Measurements from ENCODE around the gene LMX1A. TPM values are rescaled to one million over a fixed set of nuclear protein-coding genes. Genes with fewer than 3 reads are reported as not detected.
A peak's percentile ranks its signal among the peaks of the same experiment; 100 is the strongest.

The LMX1A gene
- polyA plus RNA-seq, 1 donor from 2014 or later, result 0.47 TPM

DNA sequence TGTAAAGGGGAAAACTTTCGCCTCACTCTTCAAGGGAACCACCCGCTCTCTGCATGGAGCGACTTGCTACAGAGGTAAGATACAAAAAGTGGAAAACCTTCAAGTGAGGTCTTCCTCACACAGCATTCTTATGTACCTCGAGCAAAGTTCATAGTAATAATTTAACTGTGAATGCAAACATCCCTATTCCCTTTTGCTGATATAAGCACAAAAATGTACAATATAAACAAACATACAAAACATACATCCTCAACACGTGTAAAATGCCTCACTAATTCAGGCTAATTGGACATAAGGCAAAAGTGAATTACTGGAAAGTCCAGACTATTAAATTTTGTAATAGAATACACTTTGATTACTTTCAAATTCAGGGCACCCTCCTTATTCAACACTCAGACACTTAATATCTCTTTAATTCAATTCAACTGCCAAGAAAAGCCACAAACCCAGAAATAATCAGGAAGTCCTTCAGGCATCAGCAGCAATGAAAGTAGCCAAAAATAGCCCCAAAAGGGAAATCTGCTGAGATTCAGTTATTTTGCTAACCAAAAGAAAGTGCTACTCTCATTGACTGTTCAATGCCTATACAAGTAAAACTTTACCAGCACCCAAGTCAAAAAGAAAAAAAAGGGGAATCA lies 15.2 kb upstream of the LMX1A start:
- H3K79me2 ChIP-seq (replicated peaks; ENCODE audit: insufficient read depth, low read length), result no peaks in the 10 kb centered on the region
- H4K20me1 ChIP-seq (ENCODE audit: insufficient read depth), result no peaks in the 10 kb centered on the region
- TF ChIP-seq EP300 (conservative IDR thresholded peaks at IDR 0.05; ENCODE audit: poor library complexity, severe bottlenecking) (no peak), TAF1 (IDR thresholded peaks at IDR 0.05; ENCODE audit: low read depth) (no peak), EZH2 (IDR thresholded peaks at IDR 0.05; ENCODE audit: borderline replicate concordance, insufficient read depth, low read length, poor library complexity, severe bottlenecking) (no peak), MXI1 (conservative IDR thresholded peaks at IDR 0.05; ENCODE audit: poor library complexity, severe bottlenecking) (no peak), POLR2AphosphoS5 (IDR thresholded peaks at IDR 0.05) (no peak), SMC3 (conservative IDR thresholded peaks at IDR 0.05; ENCODE audit: poor library complexity) (no peak), RAD21 (conservative IDR thresholded peaks at IDR 0.05) (no peak)
- TF ChIP-seq, protein P1, sequence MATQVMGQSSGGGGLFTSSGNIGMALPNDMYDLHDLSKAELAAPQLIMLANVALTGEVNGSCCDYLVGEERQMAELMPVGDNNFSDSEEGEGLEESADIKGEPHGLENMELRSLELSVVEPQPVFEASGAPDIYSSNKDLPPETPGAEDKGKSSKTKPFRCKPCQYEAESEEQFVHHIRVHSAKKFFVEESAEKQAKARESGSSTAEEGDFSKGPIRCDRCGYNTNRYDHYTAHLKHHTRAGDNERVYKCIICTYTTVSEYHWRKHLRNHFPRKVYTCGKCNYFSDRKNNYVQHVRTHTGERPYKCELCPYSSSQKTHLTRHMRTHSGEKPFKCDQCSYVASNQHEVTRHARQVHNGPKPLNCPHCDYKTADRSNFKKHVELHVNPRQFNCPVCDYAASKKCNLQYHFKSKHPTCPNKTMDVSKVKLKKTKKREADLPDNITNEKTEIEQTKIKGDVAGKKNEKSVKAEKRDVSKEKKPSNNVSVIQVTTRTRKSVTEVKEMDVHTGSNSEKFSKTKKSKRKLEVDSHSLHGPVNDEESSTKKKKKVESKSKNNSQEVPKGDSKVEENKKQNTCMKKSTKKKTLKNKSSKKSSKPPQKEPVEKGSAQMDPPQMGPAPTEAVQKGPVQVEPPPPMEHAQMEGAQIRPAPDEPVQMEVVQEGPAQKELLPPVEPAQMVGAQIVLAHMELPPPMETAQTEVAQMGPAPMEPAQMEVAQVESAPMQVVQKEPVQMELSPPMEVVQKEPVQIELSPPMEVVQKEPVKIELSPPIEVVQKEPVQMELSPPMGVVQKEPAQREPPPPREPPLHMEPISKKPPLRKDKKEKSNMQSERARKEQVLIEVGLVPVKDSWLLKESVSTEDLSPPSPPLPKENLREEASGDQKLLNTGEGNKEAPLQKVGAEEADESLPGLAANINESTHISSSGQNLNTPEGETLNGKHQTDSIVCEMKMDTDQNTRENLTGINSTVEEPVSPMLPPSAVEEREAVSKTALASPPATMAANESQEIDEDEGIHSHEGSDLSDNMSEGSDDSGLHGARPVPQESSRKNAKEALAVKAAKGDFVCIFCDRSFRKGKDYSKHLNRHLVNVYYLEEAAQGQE (IDR thresholded peaks at IDR 0.05; ENCODE audit: borderline replicate concordance), result no peak
- TF ChIP-seq, protein P2, sequence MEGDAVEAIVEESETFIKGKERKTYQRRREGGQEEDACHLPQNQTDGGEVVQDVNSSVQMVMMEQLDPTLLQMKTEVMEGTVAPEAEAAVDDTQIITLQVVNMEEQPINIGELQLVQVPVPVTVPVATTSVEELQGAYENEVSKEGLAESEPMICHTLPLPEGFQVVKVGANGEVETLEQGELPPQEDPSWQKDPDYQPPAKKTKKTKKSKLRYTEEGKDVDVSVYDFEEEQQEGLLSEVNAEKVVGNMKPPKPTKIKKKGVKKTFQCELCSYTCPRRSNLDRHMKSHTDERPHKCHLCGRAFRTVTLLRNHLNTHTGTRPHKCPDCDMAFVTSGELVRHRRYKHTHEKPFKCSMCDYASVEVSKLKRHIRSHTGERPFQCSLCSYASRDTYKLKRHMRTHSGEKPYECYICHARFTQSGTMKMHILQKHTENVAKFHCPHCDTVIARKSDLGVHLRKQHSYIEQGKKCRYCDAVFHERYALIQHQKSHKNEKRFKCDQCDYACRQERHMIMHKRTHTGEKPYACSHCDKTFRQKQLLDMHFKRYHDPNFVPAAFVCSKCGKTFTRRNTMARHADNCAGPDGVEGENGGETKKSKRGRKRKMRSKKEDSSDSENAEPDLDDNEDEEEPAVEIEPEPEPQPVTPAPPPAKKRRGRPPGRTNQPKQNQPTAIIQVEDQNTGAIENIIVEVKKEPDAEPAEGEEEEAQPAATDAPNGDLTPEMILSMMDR (IDR thresholded peaks at IDR 0.05; ENCODE audit: poor library complexity, severe bottlenecking), result no peak
- H3K4me3 ChIP-seq (ENCODE audit: low read length), result no peak overlapping the region
- peaks cover 22% of the 10 kb centered on the region for H3K27me3 ChIP-seq (ENCODE audit: insufficient read depth, low read depth, low read length)
- no peak overlapping the region for H3K9ac ChIP-seq (ENCODE audit: low read length)
- no peaks in the 10 kb centered on the region for H3K36me3 ChIP-seq (ENCODE audit: insufficient read depth, low read length)
- H3K4me2 ChIP-seq (ENCODE audit: low read length), result no peak overlapping the region
- H3K9me2 ChIP-seq (ENCODE audit: insufficient read depth, low read length), result no peaks in the 10 kb centered on the region
- no peaks in the 10 kb centered on the region for H3K9me3 ChIP-seq (ENCODE audit: low read length)
- H3K27ac ChIP-seq (ENCODE audit: low read length), result no peak overlapping the region
- H2AFZ ChIP-seq (ENCODE audit: low read depth, low read length), result no peak overlapping the region
- H3F3A ChIP-seq (ENCODE audit: insufficient read depth, low read length, poor library complexity, severe bottlenecking), result no peaks in the 10 kb centered on the region

DNA sequence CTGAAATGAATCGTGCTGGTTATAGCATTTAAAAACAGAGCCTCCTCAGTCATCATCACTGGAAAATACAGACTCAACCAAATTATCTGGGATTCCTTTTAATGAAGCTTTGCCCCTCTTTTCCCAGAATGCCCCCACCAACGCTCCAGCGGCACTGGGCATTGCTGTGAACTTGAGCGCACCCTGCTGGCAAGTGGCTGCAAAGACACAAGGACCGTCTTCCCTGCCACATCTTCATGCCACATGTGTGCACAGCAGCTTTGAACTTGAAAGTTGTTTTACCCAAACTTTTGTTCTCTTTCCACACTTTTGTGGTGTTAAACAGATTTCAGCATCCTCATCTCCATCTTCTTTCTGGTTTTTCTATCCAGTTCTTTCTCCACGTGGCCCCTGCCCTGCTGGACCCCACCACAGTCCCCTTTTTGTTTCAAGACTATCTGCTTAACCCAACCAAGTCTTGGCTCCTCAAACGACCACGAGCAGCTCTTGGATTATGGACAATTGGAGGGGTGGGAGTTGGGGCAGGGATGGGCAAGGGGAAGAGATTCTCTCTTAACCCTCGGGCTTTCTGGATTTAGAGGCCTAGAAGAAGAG lies 12.8 kb upstream of the LMX1A start:
- H3K79me2 ChIP-seq (replicated peaks; ENCODE audit: insufficient read depth, low read length), result no peaks in the 10 kb centered on the region
- no peak overlapping the region for H2AFZ ChIP-seq (ENCODE audit: low read depth, low read length)
- no peaks in the 10 kb centered on the region for H3K9me2 ChIP-seq (ENCODE audit: insufficient read depth, low read length)
- no peaks in the 10 kb centered on the region for H3F3A ChIP-seq (ENCODE audit: insufficient read depth, low read length, poor library complexity, severe bottlenecking)
- H4K20me1 ChIP-seq (ENCODE audit: insufficient read depth), result no peaks in the 10 kb centered on the region
- TF ChIP-seq, protein P1 (IDR thresholded peaks at IDR 0.05; ENCODE audit: borderline replicate concordance), result no peak
- TF ChIP-seq TAF1 (IDR thresholded peaks at IDR 0.05; ENCODE audit: low read depth) (no peak), EP300 (conservative IDR thresholded peaks at IDR 0.05; ENCODE audit: poor library complexity, severe bottlenecking) (no peak), POLR2AphosphoS5 (IDR thresholded peaks at IDR 0.05) (no peak), MXI1 (conservative IDR thresholded peaks at IDR 0.05; ENCODE audit: poor library complexity, severe bottlenecking) (no peak), RAD21 (conservative IDR thresholded peaks at IDR 0.05) (peak; percentile 80), SMC3 (conservative IDR thresholded peaks at IDR 0.05; ENCODE audit: poor library complexity) (peak; percentile 85), EZH2 (IDR thresholded peaks at IDR 0.05; ENCODE audit: borderline replicate concordance, insufficient read depth, low read length, poor library complexity, severe bottlenecking) (no peak)
- TF ChIP-seq, protein P2 (IDR thresholded peaks at IDR 0.05; ENCODE audit: poor library complexity, severe bottlenecking), result peak; percentile 79
- H3K27ac ChIP-seq (ENCODE audit: low read length), result no peak overlapping the region
- peaks cover under 1% of the 10 kb centered on the region for H3K27me3 ChIP-seq (ENCODE audit: insufficient read depth, low read depth, low read length)
- no peak overlapping the region for H3K4me2 ChIP-seq (ENCODE audit: low read length)
- no peaks in the 10 kb centered on the region for H3K36me3 ChIP-seq (ENCODE audit: insufficient read depth, low read length)
- no peak overlapping the region for H3K9ac ChIP-seq (ENCODE audit: low read length)
- no peaks in the 10 kb centered on the region for H3K9me3 ChIP-seq (ENCODE audit: low read length)
- no peak overlapping the region for H3K4me3 ChIP-seq (ENCODE audit: low read length)

Measured in neural cell (in vitro differentiated cells).